HL-60/S4 treated with phorbol 12-myristate 13-acetate at 8.2 ng/mL for 4 days and 3 days (cell line): ENCODE measurements around the gene HGS.

Experiments used
- in situ Hi-C: fragments of 300-500 bp; cut with MboI; formaldehyde crosslinking; loops from 2 replicates; pipeline ENCODE4 v1.15.0; 2022; ENCODE audit warnings: low sequenced_read_pairs

HGS gene, protein sequence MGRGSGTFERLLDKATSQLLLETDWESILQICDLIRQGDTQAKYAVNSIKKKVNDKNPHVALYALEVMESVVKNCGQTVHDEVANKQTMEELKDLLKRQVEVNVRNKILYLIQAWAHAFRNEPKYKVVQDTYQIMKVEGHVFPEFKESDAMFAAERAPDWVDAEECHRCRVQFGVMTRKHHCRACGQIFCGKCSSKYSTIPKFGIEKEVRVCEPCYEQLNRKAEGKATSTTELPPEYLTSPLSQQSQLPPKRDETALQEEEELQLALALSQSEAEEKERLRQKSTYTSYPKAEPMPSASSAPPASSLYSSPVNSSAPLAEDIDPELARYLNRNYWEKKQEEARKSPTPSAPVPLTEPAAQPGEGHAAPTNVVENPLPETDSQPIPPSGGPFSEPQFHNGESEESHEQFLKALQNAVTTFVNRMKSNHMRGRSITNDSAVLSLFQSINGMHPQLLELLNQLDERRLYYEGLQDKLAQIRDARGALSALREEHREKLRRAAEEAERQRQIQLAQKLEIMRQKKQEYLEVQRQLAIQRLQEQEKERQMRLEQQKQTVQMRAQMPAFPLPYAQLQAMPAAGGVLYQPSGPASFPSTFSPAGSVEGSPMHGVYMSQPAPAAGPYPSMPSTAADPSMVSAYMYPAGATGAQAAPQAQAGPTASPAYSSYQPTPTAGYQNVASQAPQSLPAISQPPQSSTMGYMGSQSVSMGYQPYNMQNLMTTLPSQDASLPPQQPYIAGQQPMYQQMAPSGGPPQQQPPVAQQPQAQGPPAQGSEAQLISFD

DNA sequence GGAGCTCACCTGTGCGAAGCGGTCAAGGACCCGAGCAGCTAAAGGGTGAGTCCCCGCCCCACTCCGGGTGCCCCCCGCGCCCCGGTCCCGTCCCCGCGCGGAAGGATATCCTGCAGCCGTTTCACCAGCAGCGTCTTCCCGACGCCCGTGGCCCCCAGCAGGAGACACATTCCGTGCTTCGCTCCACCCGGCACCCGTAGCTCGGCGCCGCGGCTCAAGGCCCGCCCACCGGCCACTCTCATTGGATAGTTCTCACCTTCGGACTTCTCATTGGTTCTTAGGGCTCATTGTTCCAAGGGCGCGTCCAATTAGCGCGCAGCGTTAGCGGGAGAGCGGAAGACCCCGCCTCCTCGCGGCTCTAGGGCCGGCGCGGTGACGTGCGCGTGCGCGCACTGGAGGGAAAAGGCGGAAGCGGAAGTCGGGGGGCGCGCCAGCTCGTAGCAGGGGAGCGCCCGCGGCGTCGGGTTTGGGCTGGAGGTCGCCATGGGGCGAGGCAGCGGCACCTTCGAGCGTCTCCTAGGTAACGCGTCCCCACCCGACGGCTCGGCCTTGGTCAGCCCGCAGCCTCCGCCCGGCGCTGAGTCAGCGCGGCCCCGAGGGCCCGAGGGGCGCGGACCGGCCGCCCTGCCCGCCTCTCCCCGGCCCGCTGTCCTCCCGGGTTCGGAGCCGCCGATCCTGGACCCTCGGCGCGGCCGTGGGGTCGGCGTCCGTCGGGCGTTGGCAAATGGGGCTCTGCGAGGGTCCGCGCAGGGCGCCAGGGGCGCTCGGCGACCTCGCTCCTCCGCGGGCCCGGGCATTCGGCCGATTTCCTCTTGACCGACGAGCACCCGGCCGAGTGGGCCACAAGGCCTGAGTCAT lies at the start of gene HGS, which contains the start of gene ARL16:
TSS of gene HGS (plus strand) at position 428 of the 858 bp plus-strand sequence. CDS start at position 484, 56 bp downstream.
TSS of gene ARL16 (minus strand) at position 214 of the 858 bp plus-strand sequence. CDS start at position 170, 44 bp downstream.
- in situ Hi-C loops = no loop called here

DNA sequence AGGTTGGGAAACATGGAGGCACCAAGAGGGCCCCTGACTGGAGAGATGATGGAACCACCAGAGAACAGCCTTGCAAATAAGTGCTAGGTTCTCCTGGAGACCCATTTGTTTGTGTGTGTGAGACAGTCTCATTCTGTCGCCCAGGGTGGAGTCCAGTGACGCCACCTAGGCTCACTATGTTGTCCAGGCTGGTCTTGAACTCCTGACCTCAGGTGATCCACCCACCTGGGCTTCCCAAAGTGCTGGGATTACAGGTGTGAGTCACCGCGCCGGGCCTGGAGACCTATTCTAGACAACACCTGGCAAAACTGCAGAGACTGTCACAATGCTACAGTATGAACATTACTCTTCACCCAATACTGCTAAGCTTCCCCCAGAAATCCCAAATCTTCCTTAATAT lies 48.4 kb upstream of the HGS start:
- in situ Hi-C loops = no loop called here

DNA sequence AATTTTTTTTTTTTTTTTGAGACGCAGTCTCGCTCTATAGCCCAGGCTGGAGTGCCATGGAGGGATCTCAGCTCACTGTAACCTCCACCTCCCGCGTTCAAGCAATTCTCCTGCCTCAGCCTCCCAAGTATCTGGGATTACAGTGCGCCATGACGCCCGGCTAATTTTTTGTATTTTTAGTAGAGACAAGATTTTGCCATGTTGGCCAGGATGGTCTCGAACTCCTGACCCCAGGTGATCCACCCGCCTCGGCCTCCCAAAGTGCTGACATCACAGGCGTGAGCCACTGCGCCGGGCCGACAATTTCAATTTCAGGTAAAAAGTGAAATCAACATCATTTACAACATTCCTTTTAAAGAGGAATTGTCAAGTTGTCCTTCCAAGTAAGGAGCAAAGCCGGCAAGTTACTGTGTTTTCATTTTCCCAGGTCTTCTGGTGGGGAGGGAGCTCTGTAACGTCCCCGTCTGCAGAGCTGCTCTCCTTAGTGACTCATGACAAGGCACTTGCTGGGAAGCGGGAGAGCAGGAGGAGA lies 47.8 kb upstream of the HGS start:
- in situ Hi-C loops = no loop called here

DNA sequence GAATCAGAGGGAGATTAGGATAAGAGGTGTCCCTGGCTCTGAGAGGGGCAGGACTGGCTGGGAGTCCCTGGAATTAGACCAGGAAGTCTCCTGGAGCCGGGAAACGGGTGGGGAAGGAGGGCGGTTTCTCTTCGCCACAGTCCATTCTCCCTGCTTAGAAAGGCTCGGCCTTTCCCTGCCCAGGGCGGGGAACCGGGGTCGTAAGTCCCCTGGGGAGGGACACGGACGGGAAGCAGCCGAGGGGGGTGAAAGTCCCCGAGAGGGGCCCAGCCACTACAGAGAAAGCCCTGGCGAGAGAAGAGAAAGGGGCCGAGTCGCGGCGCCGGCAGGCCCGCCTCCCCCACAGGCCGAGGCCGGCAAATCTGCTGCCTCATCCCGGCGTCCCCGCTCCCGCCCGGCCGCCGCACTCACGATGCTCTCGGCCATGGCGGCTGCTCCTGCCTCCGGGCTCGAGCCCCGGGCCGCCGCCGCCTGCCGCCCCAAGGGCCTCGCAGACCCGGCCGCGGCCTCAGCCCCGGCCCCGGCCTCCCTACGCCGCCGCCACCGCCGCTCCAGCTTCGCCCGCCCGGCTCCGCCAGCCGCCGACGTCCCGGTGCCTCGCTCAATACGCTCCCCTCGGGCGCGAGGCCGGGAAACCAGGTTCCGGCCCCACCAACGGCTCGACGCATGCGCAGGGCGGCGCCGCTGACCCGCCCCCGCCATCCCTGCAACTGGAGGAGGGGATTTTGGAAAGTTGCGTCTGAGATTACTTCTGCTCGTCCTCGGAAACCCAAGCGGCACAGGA lies 47.1 kb upstream of the HGS start, which contains the start of the genes NPLOC4 and TSPAN10:
TSS of gene NPLOC4 (minus strand) at position 608 of the 784 bp plus-strand sequence. CDS start at position 426, 182 bp downstream.
TSS of gene TSPAN10 (plus strand) at position 692 of the 784 bp plus-strand sequence. CDS start 5,217 bp downstream, outside the sequence.
- in situ Hi-C loops = no loop called here

DNA sequence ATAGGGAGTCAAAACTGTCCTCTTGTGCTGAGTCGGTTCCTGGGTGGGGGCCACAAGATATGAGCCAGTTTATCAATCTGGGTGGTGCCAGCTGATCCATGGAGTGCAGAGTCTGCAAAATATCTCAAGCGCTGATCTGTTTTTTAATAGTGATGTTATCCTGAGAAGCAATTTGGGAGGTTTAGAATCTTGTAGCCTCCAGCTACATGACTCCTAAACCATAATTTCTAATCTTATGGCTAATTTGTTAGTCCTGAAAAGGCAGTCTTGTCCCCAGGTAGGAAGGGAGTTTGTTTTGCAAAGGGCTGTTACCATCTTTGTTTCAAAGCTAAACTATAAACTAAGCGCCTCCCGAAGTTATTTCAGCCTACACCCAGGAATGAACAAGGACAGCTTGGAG lies 45.1 kb upstream of the HGS start:
- in situ Hi-C loops = no loop called here

DNA sequence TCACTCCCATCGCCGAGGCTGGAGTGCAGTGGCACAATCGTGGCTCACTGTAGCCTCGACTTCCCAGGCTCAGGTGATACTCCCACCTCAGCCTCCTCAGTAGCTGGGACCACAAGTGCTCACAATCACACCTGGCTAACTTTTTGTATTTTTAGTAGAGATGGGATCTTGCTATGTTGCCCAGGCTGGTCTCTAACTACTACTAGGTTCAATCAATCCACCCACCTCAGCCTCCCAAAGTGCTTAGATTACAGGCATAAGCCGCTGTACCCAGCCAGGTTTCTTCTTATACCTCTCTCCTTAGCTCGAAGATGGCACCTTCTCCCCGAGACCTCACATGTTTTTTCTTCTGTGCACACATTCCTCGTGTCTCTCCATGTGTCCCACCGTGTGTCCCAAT lies 43.8 kb upstream of the HGS start:
- in situ Hi-C loops = no loop called here

DNA sequence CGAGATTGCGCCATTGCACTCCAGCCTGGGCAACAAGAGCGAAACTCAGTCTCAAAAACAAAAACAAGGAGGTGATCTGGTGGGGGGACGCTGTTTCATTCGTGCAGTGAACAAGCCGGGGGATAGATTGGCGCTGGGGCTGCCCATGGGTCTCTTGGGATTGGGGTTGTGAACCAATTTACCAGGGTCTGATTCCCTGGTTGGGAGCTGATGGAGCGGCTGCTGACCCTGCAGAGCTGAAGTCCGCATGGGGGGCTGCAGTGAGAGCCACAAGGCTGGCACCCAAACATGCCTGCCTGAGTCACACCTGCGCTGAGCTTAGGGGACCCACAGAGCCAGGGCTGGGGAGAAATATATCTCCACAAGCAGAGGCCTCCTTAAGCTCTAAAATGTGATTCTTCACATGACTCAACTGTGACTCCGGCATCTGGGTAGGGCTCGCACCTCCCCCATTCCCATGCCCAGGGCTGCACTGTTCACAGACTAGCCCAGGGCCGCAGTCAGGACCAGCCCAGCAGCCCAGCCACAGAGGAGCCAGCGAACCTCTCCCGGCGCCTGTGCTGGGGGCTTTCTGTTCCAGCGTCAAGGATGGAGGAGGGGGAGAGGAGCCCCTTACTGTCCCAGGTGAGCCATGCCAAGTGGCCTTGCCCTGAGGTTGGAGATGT lies 41.9 kb upstream of the HGS start:
- in situ Hi-C loops = no loop called here

DNA sequence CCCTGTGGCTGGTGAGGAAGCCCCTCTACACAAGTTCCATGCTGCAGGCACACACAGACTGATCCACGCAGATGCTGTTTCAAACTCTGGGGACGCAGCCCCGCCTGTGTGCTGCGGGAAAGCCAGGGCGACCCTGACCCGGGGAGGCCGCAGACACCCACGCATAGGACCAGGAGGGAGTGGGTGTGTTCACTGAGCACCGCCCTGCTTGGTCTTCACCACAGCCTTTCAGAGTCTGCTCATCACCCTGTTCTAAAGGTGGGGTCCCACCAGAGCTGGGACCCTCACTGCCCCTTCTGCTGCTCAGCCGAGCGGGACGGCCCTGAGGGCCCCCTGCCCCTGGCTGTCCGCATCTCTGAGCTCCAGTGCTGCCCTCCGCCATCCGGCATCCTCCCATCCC lies 39.3 kb upstream of the HGS start:
- in situ Hi-C loops = no loop called here

DNA sequence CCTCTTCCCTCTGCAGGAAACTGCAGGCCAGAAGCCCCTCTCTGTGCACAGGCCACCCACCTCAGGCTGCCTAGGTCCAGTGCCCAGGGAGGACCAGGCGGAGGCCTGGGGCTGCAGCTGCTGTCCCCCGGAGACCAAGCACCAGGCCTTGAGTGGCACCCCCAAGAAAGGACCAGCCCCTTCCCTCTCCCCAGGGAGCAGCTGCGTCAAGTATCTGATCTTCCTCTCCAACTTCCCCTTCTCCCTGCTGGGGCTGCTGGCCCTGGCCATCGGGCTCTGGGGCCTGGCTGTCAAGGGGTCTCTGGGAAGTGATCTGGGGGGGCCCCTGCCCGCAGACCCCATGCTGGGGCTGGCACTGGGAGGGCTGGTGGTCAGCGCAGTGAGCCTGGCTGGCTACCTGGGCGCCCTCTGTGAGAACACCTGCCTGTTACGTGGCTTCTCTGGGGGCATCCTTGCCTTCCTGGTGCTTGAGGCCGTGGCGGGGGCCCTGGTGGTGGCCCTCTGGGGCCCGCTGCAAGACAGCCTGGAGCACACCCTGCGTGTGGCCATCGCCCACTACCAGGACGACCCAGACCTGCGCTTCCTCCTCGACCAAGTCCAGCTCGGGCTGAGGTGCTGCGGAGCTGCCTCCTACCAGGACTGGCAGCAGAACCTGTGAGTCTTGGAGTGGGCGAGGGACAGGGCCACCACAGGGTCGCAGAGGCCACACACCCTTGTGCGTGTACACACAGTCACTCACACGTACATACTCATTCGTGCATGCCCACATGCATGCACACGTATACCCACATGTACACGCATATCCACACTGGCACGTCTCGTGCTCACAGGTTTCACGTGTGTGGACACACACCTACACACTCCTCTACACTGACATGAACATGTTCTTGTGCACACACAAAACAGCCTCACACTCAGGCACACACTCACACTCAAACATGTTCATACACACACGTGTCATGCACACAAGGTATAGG lies 38.5 kb upstream of the HGS start:
- in situ Hi-C loops = no loop called here

DNA sequence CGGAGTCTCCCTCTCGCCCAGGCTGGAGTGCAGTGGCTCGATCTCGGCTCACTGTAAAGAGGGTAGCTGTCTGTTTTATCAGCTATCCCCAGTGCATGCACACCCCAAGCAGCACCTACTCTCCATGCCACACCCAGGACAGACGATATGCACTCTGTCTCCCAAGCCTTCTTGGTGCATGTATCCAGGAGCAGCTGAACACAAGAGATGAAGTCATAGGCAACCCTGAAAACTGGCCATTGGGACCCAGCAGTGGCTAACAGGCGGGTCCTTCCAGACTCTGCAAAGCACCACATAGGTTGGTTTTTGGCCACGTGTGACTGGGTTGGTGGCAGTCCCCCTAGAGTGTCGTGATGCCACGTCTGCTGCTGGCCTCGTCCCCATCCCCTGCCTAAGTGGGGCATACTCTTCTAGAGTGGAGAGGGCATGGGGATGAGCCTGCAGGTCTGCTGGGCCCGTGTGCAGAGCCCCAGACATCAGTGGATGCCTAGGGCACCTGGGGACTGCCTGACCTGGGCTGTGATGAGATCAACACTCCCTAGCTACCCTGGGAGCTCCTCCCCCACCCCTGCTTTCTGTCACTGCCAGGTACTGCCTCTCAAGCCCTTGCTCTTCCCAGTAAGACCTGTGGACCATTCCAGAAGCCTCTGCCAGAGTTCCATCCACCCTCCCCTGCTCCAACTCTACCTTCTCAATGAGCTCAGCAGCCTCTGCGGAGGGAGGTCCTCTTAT lies 36.8 kb upstream of the HGS start:
- in situ Hi-C loops = no loop called here

DNA sequence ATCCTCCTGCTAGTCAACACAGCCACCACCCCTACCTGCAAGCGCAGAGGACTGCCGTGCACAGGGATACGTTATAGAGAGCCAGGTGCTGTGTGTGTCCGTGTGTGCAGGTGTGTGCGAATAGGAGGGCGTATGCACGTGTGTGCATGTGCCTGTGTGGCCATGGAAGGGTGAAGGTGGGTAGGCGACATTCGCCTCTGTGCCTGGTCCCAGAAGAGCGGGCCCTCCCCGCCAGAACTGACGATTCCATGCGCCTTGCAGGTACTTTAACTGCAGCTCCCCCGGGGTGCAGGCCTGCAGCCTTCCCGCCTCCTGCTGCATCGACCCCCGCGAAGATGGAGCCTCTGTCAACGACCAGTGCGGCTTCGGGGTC lies 36.2 kb upstream of the HGS start:
- in situ Hi-C loops = no loop called here

DNA sequence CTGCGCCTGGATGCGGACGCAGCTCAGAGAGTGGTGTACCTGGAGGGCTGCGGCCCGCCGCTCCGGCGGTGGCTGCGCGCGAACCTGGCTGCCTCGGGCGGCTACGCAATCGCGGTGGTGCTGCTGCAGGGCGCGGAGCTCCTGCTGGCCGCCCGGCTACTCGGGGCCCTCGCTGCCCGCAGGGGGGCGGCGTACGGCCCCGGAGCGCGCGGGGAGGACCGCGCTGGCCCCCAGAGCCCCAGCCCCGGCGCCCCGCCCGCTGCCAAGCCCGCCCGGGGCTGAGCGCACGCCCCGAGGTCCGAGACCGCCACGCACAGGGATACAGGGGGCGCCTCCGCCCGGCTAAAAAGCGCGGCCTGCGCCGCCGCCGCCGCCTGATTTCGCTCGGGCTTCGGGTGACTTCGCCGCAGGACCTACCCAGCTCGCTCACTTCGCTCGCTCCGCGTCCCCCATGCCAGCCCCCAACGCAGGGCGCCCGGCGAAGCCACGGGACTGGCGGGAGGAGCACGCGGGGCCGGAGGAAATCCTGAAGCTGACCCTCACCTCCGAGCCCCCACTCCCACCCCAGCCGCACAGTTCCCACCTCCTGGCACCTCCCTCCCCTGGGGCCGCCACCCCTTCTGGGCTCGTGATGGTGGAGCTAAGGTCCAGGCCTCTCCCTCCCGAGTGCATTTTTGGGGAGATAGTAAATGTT lies 35.7 kb upstream of the HGS start:
- in situ Hi-C loops = no loop called here

DNA sequence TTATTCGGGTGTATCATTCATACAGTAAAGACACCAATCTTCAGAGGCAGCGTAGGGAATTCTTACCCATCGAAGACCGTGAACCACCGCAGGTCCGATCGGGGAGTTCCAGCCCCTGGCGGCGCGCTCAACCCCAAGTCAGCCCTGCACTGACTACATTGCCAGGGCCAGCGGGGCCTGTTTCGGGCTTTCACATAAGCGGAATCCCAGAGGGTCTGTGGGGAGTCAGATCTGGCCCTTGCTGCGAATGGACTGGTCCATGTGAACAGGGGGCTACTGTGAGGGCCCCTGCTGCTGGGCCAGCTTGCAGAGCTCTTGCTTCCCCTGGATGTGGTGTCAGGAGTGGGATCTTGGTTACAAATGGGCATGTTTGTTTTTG lies 35.1 kb upstream of the HGS start:
- in situ Hi-C loops = no loop called here

DNA sequence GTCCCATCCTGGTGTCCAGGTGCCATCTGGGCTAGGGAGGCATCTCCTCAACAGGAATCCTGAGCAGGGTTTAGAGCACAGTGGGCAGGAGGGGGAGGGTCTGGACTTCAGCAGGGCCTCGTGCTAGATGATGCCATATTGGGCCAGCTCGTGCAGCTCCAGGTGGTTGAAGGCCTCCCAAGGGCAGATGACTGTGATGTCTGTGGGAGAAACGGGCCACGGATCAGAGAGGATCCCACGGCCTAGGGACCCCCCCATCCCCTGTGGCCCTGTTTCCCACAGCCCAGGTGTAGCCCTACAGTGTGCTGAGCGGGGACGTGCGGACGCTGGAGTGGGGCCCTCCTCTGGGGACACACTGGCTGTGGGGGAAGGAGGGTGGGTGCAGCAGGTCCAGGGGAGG lies 32.9 kb upstream of the HGS start:
- in situ Hi-C loops = no loop called here

DNA sequence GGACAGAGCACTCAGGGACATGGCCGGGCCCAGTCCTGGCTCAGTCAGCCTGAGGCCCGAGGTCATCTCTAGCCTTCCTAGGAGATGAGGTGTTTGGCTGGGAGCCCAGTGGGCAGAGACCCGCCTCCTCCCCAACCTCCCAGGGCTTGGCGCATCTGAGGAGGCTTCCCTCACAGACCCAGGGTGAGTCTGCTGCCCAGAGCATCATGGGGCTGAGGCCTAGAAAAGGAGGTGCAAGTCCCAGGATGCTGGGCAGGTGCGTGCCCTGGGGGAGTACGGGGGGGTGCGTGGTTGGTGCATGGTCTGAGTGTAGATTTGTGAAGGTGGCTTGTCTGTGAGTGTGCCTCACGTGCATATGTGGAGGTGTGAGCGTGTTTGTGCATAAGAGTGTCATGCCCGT lies 32.1 kb upstream of the HGS start:
- in situ Hi-C loops = no loop called here

DNA sequence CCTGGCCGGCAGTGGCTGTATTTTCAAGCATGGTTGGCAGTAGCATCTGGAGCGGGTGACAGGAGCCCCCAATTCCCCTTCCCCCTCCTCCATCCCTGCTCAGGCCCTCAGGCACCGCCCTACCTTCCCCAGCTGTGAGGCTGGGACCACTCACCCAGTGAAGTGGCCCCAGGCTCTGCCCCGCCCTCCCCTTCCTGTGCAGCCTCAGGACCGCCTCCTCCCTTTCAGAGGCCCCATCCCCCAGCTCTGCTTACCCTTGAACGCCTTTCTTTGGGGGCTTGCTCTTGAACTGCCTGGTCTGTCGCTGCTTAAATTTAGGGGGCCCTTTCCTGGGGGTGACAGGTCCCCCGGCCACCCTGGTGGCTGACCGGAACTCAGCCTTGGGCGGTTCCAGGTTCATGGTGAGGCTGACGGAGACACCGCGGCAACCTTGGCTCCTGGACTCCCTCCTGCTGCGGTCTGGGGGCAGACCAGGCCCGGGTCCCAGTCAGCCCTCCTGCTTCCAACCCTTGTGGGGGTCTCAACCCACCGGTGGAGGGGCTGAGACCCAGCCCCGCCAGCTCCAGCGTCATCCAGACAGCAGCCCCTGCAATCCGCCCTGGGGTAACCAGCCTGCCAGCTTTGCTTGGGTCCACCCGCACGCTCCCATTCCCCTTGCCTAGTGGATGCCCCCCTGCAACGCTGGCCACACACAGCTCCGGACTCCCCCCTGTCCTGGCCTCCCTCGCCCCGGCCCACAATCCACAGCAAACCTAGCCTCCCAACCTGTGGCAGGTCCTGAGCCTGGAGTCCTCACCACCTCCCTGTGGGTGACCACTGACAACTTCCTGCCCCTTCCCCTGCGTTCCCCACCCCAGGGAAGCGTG lies 30.7 kb upstream of the HGS start:
- in situ Hi-C loops = no loop called here
